ENCODE results near the gene AK4. TPM values are rescaled to one million over a fixed set of nuclear protein-coding genes. Genes with fewer than 3 reads are reported as not detected.

AK4 gene
- total RNA-seq, 2 experiments from 2014 or later: 0.08 to 0.14 TPM

- H3K4me1 Mint-ChIP-seq (ENCODE audit: low read depth): peaks cover 6% of the 10 kb centered on the region
- intact Hi-C loops (cut with DNase I, micrococcal nuclease): loop anchor here (1.0 kb wide), 1 partner anchor 473 kb away; no protein-coding TSS in a partner anchor
- H3K36me3 Mint-ChIP-seq (ENCODE audit: low read depth): no peaks in the 10 kb centered on the region
- H3K4me3 Mint-ChIP-seq: no peak overlapping the region
- H3K27me3 Mint-ChIP-seq: peaks cover under 1% of the 10 kb centered on the region
- no peak for DNase-seq
- no peak overlapping the region for H3K4me3 ChIP-seq (ENCODE audit: low read length)
- H3K27ac ChIP-seq (ENCODE audit: low read depth in 1 of 2, low read length in 2 of 2): no peak overlapping the region
- H3K36me3 ChIP-seq (ENCODE audit: insufficient read depth, low read length): no peaks in the 10 kb centered on the region
- ATAC-seq (ENCODE audit: poor library complexity): no peak
- H3K9me3 Mint-ChIP-seq: no peaks in the 10 kb centered on the region
- H3K27ac Mint-ChIP-seq: no peak overlapping the region
- TF ChIP-seq CTCF (IDR thresholded peaks at IDR 0.05): no peak
- POLR2A ChIA-PET: no interaction called here
- H3K4me1 ChIP-seq (ENCODE audit: insufficient read depth, low read length): no peaks in the 10 kb centered on the region
- CTCF ChIA-PET: no interaction called here
- no peaks in the 10 kb centered on the region for H3K9me3 ChIP-seq (ENCODE audit: control insufficient read depth in 1 of 2, insufficient read depth in 1 of 2, low read length in 2 of 2)
- H3K27me3 ChIP-seq (ENCODE audit: control insufficient read depth in 1 of 2, insufficient read depth in 2 of 2, low read length in 2 of 2): no peaks in the 10 kb centered on the region
These were observed 66.5 kb downstream of the AK4 start for GRCh38 chr1:65214340-65215027.

GRCh38 chr1:65216989-65217388 lies 69.0 kb downstream of the AK4 start:
- CTCF ChIA-PET: no interaction called here
- Histone ChIP-seq H3K27ac (ENCODE audit: low read depth in 1 of 2, low read length in 2 of 2) (no peak overlapping the region), H3K4me3 (ENCODE audit: low read length) (no peak overlapping the region), H3K27me3 (ENCODE audit: control insufficient read depth in 1 of 2, insufficient read depth in 2 of 2, low read length in 2 of 2) (no peaks in the 10 kb centered on the region), H3K9me3 (ENCODE audit: control insufficient read depth in 1 of 2, insufficient read depth in 1 of 2, low read length in 2 of 2) (no peaks in the 10 kb centered on the region), H3K36me3 (ENCODE audit: insufficient read depth, low read length) (no peaks in the 10 kb centered on the region), H3K4me1 (ENCODE audit: insufficient read depth, low read length) (no peaks in the 10 kb centered on the region)
- Mint-ChIP-seq H3K36me3 (ENCODE audit: low read depth) (no peaks in the 10 kb centered on the region), H3K27ac (no peak overlapping the region), H3K4me3 (no peak overlapping the region), H3K9me3 (no peaks in the 10 kb centered on the region), H3K27me3 (no peaks in the 10 kb centered on the region), H3K4me1 (ENCODE audit: low read depth) (peaks cover 6% of the 10 kb centered on the region)
- DNase-seq (no peak), ATAC-seq (ENCODE audit: poor library complexity) (no peak)
- POLR2A ChIA-PET: no interaction called here
- TF ChIP-seq CTCF (IDR thresholded peaks at IDR 0.05): no peak
- intact Hi-C loops (cut with DNase I, micrococcal nuclease): no loop called here

- POLR2A ChIA-PET: no interaction called here
- H3K9me3 ChIP-seq (ENCODE audit: control insufficient read depth in 1 of 2, insufficient read depth in 1 of 2, low read length in 2 of 2): no peaks in the 10 kb centered on the region
- no peak overlapping the region for H3K27ac Mint-ChIP-seq
- no peak overlapping the region for H3K4me3 Mint-ChIP-seq
- H3K4me3 ChIP-seq (ENCODE audit: low read length): no peak overlapping the region
- peaks cover 10% of the 10 kb centered on the region for H3K27me3 Mint-ChIP-seq
- H3K27ac ChIP-seq (ENCODE audit: low read depth in 1 of 2, low read length in 2 of 2): no peak overlapping the region
- DNase-seq (no peak), ATAC-seq (ENCODE audit: poor library complexity) (no peak)
- H3K4me1 ChIP-seq (ENCODE audit: insufficient read depth, low read length): no peaks in the 10 kb centered on the region
- H3K27me3 ChIP-seq (ENCODE audit: control insufficient read depth in 1 of 2, insufficient read depth in 2 of 2, low read length in 2 of 2): no peaks in the 10 kb centered on the region
- no peaks in the 10 kb centered on the region for H3K4me1 Mint-ChIP-seq (ENCODE audit: low read depth)
- H3K9me3 Mint-ChIP-seq: no peaks in the 10 kb centered on the region
- no peaks in the 10 kb centered on the region for H3K36me3 ChIP-seq (ENCODE audit: insufficient read depth, low read length)
- no peaks in the 10 kb centered on the region for H3K36me3 Mint-ChIP-seq (ENCODE audit: low read depth)
- no peak for TF ChIP-seq CTCF (IDR thresholded peaks at IDR 0.05)
- CTCF ChIA-PET: no interaction called here
- intact Hi-C loops (cut with DNase I, micrococcal nuclease): no loop called here
These were observed 73.8 kb downstream of the AK4 start for GRCh38 chr1:65221638-65222339.

Data from CD4-positive, alpha-beta T cell (primary cell).